H1 (cell line): ENCODE results near the gene PPFIBP2. TPM values are rescaled to one million over a fixed set of nuclear protein-coding genes. Genes with fewer than 3 reads are reported as not detected.

Source experiments
- BRCA1 ChIP-seq: IDR thresholded peaks from 2 replicates; pipeline ENCODE4 v1.6.1; 2012; ENCODE audit warnings: low read depth, low read length, improper control_type of control experiment
- EP300 ChIP-seq, 2 experiments: IDR thresholded peaks; 1 replicate in 1 of 2; 2 replicates in 1 of 2; pipeline ENCODE4 v1.6.1; 2011 to 2012; ENCODE audit warnings: low read depth in 2 of 2, low read length in 2 of 2, mild to moderate bottlenecking in 2 of 2, borderline replicate concordance in 1 of 2, inconsistent platforms in 1 of 2, moderate library complexity in 1 of 2
- HDAC6 ChIP-seq: IDR thresholded peaks from one replicate; pipeline ENCODE4 v1.7.1; 2012; ENCODE audit warnings: low read depth, mild to moderate bottlenecking, inconsistent platforms, low read length, moderate library complexity
- SUZ12 ChIP-seq: fragments of 200-600 bp; sonication (generic); IDR thresholded peaks from 2 replicates; pipeline ENCODE4 v1.6.1; 2012; ENCODE audit warnings: mild to moderate bottlenecking, inconsistent platforms, low read length, moderate library complexity, mixed read lengths
- polyA plus RNA-seq, 7 experiments: library from polyadenylated mRNA; depleted of rRNA in 3 of 7; stranded (reverse) in 5 of 7; unstranded in 2 of 7; fragments of >200 nt in 5 of 7; fragments of 200-250 nt in 2 of 7; gene quantifications; 1 replicate in 5 of 7; 2 replicates in 1 of 7; 4 replicates in 1 of 7; pipeline versions ENCODE4 v1.2.1 to v1.2.3, GENCODE V29; 2011 to 2013; ENCODE audit warnings: missing spikeins in 2 of 7, mixed read lengths in 2 of 7
- total RNA-seq: library from RNA; stranded (reverse); fragmentation: NEBNext Ultra II Directional; extraction: Animal tissue kit (Norgen Biotek cat#: 25700); gene quantifications from 2 replicates; pipeline ENCODE4 v1.2.1, GENCODE V29; 2021
- TF ChIP-seq, protein P1 (sequence below): fragments of 300-600 bp; sonication (generic); IDR thresholded peaks from 2 replicates; pipeline ENCODE4 v1.7.1; 2012; ENCODE audit warnings: low read length, moderate library complexity, mild to moderate bottlenecking, inconsistent platforms; ENCODE audit not compliant: insufficient replicate concordance

Gene PPFIBP2
- total and polyA plus RNA-seq, 2 of the 8 experiments (the other 6 are each of a cell fraction or from before 2014, with no cell fraction given), result 5.5 to 9.8 TPM

GRCh38 chr11:7589861-7590260 is 76.1 kb downstream of the PPFIBP2 start (continued):
- TF ChIP-seq, protein P1, sequence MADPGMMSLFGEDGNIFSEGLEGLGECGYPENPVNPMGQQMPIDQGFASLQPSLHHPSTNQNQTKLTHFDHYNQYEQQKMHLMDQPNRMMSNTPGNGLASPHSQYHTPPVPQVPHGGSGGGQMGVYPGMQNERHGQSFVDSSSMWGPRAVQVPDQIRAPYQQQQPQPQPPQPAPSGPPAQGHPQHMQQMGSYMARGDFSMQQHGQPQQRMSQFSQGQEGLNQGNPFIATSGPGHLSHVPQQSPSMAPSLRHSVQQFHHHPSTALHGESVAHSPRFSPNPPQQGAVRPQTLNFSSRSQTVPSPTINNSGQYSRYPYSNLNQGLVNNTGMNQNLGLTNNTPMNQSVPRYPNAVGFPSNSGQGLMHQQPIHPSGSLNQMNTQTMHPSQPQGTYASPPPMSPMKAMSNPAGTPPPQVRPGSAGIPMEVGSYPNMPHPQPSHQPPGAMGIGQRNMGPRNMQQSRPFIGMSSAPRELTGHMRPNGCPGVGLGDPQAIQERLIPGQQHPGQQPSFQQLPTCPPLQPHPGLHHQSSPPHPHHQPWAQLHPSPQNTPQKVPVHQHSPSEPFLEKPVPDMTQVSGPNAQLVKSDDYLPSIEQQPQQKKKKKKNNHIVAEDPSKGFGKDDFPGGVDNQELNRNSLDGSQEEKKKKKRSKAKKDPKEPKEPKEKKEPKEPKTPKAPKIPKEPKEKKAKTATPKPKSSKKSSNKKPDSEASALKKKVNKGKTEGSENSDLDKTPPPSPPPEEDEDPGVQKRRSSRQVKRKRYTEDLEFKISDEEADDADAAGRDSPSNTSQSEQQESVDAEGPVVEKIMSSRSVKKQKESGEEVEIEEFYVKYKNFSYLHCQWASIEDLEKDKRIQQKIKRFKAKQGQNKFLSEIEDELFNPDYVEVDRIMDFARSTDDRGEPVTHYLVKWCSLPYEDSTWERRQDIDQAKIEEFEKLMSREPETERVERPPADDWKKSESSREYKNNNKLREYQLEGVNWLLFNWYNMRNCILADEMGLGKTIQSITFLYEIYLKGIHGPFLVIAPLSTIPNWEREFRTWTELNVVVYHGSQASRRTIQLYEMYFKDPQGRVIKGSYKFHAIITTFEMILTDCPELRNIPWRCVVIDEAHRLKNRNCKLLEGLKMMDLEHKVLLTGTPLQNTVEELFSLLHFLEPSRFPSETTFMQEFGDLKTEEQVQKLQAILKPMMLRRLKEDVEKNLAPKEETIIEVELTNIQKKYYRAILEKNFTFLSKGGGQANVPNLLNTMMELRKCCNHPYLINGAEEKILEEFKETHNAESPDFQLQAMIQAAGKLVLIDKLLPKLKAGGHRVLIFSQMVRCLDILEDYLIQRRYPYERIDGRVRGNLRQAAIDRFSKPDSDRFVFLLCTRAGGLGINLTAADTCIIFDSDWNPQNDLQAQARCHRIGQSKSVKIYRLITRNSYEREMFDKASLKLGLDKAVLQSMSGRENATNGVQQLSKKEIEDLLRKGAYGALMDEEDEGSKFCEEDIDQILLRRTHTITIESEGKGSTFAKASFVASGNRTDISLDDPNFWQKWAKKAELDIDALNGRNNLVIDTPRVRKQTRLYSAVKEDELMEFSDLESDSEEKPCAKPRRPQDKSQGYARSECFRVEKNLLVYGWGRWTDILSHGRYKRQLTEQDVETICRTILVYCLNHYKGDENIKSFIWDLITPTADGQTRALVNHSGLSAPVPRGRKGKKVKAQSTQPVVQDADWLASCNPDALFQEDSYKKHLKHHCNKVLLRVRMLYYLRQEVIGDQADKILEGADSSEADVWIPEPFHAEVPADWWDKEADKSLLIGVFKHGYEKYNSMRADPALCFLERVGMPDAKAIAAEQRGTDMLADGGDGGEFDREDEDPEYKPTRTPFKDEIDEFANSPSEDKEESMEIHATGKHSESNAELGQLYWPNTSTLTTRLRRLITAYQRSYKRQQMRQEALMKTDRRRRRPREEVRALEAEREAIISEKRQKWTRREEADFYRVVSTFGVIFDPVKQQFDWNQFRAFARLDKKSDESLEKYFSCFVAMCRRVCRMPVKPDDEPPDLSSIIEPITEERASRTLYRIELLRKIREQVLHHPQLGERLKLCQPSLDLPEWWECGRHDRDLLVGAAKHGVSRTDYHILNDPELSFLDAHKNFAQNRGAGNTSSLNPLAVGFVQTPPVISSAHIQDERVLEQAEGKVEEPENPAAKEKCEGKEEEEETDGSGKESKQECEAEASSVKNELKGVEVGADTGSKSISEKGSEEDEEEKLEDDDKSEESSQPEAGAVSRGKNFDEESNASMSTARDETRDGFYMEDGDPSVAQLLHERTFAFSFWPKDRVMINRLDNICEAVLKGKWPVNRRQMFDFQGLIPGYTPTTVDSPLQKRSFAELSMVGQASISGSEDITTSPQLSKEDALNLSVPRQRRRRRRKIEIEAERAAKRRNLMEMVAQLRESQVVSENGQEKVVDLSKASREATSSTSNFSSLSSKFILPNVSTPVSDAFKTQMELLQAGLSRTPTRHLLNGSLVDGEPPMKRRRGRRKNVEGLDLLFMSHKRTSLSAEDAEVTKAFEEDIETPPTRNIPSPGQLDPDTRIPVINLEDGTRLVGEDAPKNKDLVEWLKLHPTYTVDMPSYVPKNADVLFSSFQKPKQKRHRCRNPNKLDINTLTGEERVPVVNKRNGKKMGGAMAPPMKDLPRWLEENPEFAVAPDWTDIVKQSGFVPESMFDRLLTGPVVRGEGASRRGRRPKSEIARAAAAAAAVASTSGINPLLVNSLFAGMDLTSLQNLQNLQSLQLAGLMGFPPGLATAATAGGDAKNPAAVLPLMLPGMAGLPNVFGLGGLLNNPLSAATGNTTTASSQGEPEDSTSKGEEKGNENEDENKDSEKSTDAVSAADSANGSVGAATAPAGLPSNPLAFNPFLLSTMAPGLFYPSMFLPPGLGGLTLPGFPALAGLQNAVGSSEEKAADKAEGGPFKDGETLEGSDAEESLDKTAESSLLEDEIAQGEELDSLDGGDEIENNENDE, result no peak
- TF ChIP-seq SUZ12 (no peak), BRCA1 (no peak), EP300 (IDR thresholded peaks at IDR 0.05; ENCODE audit: borderline replicate concordance in 1 of 2, low read depth in 2 of 2, low read length in 2 of 2) (no peak), HDAC6 (no peak)
- TF ChIP-seq, all 59 proteins: peak for 0
